Activated CD4-positive, alpha-beta T cell treated with anti-CD3 and anti-CD28 coated beads, Interleukin-2, amount 50 U/mL, for 24 hours (primary cell): ENCODE results near the gene TEK.

ENCODE experiments used
- DNase-seq, 2 donors: peaks; one replicate each; pipeline ENCODE4 v3.0.0-alpha.2; 2020; ENCODE audit warnings: low read depth in 1 of 2, low spot score in 1 of 2

TEK gene

GRCh38 chr9:27118916-27119315, 9.9 kb downstream of the TEK start:
- DNase-seq: no peak

- DNase-seq: no peak
Observed at GRCh38 chr9:27124151-27124550, 15.1 kb downstream of the TEK start.

- no peak for DNase-seq
Observed at GRCh38 chr9:27125030-27125429, 16.0 kb downstream of the TEK start.

- DNase-seq: no peak
Observed at GRCh38 chr9:27125936-27126335, 16.9 kb downstream of the TEK start.

- DNase-seq: no peak
Observed at GRCh38 chr9:27126670-27127069, 17.6 kb downstream of the TEK start.

GRCh38 chr9:27129221-27129620, 20.2 kb downstream of the TEK start:
- DNase-seq: no peak

GRCh38 chr9:27131731-27132130, 22.7 kb downstream of the TEK start:
- no peak for DNase-seq

GRCh38 chr9:27133817-27134216, 24.8 kb downstream of the TEK start:
- no peak for DNase-seq

- no peak for DNase-seq
Observed at GRCh38 chr9:27142299-27142930, 33.4 kb downstream of the TEK start.

- DNase-seq: no peak
Observed at GRCh38 chr9:27145143-27145542, 36.1 kb downstream of the TEK start.

- DNase-seq: no peak
Observed at GRCh38 chr9:27149651-27150050, 40.6 kb downstream of the TEK start.

- DNase-seq: no peak
Observed at GRCh38 chr9:27150746-27151406, 41.9 kb downstream of the TEK start.

GRCh38 chr9:27151693-27152404, 42.8 kb downstream of the TEK start:
- DNase-seq: no peak

- no peak for DNase-seq
Observed at GRCh38 chr9:27152405-27152718, 43.3 kb downstream of the TEK start.

- no peak for DNase-seq
Observed at GRCh38 chr9:27154908-27155307, 45.9 kb downstream of the TEK start.

- no peak for DNase-seq
Observed at GRCh38 chr9:27157097-27157496, 48.1 kb downstream of the TEK start.

- DNase-seq: no peak
Observed at GRCh38 chr9:27157736-27158135, 48.7 kb downstream of the TEK start.

- DNase-seq: no peak
Observed at GRCh38 chr9:27160636-27161035, 51.6 kb downstream of the TEK start.

- no peak for DNase-seq
Observed at GRCh38 chr9:27162045-27162444, 53.0 kb downstream of the TEK start.

GRCh38 chr9:27165068-27165467, 56.0 kb downstream of the TEK start:
- DNase-seq: no peak

GRCh38 chr9:27165670-27166069, 56.6 kb downstream of the TEK start:
- DNase-seq: no peak

GRCh38 chr9:27168496-27168895, 59.5 kb downstream of the TEK start:
- DNase-seq: no peak

GRCh38 chr9:27168951-27169350, 59.9 kb downstream of the TEK start:
- no peak for DNase-seq
